HG02798 (cell line): ENCODE results near the gene PLXNA2.

Source experiments
- ATAC-seq: cut with Tn5 transposase; IDR thresholded peaks from one replicate; pipeline ENCODE4 v1.9.1; 2021; ENCODE audit warnings: mild to moderate bottlenecking; ENCODE audit not compliant: unreplicated experiment, poor library complexity

Gene PLXNA2

DNA sequence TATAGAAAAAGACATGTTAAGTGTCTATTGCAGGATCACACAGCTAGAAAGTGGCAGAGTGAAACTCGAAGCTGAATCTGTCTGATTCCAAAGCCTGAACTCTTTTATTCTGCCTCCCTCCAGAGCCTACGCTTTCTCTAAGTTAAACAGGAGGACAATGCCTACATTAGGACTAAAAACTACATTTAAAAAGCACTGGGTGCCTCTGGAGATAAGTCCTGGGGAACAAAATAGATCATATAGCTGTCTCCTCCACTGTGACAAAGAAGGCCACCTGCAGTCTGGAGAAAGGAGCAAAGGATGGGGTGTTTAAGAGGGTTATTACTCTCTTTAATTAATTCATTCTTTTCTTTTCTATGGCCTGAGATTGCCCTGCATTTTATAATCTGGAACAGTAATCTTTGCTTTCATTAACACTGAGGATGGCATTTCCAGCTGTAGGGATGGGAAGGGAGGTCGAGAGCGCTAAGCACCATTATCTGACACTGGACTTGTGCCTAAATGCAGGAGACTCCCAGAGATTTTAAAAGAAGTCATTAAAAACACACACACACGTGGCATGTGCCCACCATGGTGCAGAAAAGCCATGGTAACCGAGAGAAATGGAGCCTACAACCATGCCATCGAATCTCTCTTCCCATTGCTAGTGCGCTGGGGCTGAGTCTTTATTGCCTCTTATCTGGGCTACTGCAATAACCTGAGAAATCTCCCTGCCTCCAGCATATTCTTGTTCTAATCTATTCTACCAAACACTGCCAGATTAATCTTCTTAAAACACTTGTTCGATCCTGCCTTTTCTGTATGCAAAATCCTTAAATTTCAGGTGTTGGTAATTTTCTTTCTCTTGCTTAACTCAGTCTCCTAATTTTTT, 92.2 kb downstream of the PLXNA2 start:
- ATAC-seq, result no peak

DNA sequence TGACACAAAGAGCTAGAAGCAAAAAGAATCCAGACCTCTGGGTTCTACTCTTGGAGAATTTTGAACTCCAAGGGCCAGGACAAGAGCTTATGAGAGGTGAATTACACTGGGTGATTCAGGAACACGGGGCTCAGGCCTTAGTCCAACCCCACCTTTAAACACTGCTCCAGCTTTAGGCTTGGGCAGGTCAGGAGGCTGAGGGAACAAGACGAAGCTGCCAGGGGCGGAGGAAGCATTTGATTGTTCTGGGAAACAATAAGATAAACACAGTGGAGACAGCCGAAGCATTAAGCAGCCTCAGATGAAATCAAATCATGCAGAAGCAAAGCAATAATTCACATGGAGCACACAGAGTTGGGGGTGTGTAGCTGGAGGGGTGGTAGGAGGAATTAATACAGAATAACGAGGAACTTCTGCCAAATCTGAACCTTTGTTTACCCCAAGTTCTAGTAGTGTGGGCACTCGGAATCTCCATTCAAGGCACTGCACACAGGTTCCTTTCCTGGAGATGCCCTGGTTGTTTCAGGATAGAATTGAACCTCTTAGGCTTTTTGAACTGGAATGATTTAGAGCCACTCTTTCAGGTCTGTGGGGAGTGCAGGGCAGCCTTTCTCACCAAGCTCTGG, 93.2 kb downstream of the PLXNA2 start:
- ATAC-seq, result no peak

DNA sequence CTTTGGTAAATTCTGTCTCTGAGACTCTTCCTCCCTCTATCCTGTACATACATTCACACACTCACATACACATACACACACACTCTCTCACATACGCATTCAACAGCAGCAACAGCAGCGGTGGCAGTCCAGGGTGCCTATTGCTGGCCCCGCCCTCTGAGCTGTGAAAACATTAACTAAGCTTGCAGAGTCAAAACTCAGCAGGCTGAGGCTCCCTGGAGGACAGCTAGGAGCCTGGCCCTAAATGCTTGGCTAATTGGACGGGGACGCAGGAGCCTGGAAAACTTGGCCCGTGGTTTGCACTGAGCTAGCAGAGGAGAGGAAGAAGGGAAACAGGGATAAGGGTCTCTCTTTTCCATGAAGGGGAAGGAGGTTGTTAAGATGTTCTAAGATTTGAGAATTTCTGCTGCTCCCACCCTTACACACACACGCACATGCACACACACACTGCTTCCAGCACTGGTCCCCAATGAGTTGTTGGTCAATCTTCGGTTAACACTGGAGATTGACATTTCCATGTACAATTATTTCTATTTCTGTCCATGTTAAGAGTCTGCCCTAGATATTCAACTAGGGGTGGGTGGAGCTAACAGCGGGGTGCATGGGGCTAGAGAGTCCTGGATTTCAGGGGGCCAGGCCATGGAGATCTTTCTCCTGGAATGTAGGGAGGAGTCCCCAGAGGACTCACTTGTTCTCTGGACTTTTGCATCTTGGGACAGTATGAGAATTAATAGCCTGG, 94.2 kb downstream of the PLXNA2 start:
- ATAC-seq, result no peak

DNA sequence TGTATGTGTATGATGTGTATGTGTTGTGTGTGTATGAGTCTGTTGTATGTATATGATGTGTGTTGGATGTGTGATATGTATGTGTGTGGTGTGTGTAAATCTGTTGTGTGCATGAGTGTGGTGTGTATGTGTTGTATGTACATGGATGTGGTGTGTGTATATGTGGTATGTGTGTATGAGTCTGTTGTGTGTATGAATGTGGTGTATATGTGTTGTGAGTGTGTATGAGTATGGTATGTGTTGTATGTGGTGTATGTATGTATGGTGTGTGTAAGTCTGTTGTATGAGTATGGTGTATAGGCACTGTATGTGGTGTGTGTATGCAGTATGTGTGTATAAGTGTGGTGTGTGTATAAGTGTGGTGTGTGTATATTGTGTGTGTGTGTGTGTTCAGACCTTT, 95.0 kb downstream of the PLXNA2 start:
- ATAC-seq, result no peak

DNA sequence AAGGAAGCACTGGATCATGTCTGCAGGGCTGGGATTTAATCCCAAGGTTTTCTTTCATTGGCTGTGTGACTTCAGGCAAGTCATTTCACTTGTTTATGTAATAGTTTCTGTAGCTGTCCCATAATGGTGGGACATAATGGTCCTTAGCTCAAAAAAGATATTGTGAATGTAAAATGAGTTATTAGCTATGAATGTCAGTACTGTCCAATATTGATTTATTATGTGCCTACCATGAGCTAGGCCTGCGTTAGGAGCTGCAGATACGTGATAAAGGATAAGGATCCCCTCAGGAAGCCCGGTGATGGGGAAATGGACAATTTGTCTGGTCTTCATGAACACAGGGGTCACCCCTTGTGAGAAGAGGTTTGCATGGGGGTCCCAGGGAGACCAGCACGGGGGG, 95.8 kb downstream of the PLXNA2 start:
- ATAC-seq, result no peak

DNA sequence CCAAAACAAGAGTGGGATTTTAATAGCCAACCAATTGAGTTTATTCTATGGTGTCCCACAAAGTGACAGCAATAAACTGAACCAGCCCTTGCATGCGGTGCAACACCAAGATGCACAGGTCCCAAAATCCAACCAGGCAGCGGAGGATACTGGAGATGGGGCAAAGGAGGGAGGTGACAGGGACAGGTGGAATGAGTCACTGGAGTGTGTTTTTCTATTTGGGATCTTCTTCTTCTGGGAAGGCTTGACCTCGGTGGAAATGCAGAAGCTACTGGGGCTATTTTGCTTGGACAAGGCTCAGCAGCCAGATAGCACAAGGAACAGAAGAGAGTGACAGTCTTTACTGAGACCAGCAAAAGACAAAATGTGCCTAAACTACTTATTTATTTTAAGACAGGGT, 97.5 kb downstream of the PLXNA2 start:
- ATAC-seq, result no peak

DNA sequence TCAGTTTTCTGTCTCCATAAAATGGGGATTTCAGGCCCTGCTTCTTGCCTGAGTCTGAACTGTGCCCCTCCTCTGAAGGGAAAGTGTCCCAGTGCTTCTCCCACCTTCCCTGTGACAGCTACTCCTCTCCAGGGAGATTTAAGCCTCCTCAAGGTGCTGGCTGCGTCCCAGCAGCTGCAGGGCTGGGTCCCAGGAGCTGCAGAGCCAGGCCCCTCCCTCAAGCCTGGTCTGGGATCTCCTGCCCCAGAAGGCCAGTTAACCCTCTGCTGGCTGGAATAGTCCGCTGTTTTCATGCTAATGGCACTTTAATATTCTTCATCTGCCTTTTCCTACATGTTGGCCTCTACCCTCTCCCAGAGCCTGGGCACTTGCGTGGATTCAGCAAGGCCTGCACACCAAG, 99.0 kb downstream of the PLXNA2 start:
- ATAC-seq, result no peak

DNA sequence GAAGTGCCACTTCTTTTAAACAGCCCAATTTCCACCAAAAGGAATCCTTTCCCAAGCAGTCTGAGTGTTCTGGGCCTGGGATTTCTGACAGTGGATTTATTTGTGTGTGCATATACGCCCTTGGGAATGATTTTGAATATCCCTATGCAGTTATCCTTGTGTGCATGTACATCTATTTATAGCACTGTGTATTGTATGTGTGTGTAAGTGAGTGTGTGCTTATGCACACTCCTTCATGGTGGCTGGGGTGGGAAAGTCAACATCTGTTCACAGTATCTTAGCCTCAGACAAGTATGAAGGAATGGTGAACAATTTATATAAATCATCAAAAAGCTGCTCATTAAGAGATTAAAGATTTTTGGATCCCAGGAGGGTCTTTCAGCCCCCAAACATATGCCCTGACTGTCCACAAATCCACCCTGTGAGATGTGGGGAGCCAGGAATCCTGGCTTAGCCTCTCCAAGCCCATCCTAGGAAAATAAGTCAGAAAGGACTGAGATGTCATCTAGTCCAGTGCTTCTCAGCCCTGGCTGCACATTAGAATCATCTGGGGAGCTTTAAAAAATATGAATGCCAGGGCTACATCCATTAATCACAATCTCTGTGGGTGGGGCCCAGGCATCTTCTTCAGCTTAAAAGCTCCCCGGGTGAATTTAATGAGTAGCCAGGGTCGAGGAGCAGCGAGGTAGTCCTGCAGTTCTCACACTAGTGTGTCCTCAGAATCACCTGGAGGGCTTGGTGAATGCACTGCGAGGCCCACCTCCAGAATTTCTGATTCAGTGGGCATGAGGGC, 101.4 kb downstream of the PLXNA2 start:
- no peak for ATAC-seq

DNA sequence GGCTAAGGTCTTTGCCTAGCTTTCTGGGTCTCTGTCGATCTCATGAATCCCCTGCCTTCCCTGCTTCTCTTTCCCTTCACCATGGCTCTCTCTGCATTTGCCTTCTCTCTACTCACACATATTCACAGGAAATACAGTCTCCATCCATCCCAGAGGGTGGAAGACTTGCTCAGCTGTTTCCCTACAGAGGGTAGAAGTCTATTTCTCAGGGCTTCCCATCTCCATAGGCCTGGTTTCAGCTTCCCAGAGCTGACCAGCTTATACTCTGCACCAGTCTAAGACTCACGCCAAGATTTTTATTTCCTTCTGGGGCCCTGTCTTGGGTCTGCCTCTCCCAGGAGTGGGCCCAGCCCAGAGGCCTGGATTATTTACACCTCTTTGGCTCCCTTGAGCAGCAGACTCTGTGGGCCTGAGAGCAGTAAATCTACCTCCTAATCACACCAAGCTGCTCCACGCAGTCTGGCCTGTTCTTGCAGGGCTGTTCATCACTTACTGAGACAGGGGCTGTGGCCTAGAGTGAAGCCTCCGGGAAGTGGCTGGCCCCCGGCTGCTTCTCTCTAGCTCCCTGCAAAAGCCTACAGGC, 102.5 kb downstream of the PLXNA2 start:
- ATAC-seq, result no peak

DNA sequence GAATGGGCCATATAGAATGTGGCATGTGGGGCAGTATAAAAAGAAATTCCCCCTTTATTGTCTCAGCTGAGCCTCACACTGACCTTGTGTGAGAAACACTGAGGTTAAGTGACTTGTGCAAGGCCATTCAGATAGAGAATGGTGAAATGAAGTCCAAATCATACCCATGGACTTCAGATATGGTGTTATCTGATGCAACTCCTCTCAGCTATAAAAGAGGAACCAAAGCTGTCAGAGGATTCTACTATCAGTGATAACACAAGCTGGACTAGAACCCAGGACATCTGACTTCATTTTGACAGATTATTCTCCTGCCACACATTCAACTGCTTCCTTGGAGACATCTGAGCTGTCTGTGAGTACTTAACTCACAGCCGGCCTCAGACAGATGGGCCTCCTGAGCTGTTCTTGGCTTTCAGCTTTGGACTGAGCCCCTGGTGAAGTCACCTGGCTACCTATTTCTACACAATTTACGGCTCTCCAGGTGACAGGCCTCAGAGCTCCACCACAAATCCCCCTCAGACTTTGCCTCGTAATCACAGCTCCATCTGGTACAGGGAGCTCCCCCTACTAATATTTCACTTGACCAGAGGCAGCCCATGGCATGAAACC, 104.6 kb downstream of the PLXNA2 start:
- no peak for ATAC-seq

DNA sequence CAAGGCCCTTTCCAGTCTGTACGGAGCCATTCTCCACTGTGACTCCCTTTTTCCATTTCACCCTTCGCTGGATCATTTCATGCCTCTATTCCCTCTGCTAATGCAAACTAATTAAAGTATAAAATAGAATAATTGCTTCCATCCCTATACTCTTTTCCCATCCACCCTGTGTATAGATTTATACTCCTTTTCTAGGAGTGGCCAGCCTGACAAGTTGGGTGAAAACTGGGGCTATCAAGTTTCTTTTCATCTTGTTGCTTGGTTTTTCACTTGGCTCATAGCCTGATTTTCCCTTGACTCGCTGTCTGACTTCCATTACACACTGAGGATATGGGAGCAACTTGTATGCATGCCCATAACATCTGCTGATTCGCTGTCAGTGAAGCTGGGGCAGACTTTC, 107.0 kb downstream of the PLXNA2 start:
- no peak for ATAC-seq

DNA sequence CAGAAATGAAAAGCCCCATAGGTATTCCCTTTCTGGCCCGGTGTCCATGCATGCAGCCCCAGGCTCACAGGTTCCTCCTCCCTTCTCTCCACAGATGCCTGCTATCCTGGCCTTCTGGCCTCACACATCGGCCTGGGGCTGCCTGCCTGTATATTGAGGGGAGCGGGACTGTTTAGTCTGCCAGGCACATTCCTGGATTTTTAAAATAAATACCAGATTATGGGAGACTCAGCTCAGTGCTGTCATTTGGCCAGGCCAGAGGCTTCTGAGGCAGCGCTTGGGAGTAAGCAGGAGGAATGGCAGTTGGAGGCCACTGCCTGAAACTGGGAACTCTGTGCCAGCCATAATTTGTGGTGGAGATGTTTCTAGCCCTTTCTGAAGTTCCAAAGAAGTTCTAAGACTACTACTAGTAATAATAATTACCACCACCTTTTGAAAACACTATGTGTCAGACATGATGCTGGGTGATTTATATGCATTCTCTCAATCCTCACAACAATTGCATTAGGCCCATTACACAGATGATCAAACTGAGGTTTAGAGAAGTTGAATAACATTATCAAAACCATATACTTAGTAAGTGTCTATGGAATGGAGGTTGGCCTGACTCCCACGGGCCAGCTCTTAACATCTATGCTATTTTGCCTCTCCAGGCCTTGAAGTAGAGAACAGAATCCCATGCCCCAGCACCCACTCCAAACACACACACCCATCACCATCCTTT, 107.6 kb downstream of the PLXNA2 start:
- ATAC-seq, result no peak

DNA sequence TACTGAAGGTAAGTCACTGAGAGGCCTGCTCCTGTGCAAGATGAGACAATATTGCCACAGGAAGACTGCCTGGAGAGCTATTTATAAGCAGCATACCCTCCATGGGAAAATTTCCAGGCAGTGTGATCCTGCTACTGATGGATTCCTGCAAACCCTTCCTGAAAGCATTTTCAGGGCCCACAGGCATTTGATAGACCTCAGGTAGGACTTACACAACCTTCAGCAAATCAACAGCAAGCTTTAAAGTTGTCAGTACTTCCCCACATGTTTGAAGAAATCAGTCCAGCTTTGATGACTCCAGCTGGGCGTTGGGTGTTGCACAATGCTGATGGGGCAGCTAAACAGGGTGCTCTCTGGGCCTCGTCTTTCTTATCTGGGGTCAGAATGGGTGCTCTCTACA, 108.8 kb downstream of the PLXNA2 start:
- ATAC-seq, result no peak

DNA sequence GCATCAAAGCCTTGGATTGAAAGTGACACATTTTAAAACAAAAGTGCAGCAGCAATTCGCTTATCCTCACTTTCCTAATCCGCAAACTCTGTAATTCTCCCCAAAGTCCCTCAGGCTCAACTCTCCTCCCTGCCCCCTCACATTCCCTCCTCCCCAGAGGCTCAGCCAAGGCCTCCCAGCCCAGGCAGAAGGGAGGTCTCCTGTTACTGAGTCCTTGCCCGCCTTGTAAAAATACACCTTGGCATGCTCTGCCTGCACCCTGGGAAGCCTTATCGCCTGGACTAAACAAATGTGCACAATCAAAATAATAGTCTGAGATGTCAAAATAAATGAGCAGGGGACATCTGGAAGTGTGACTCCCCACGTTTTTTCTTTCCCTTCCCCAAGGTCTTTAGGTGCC, 109.7 kb downstream of the PLXNA2 start:
- no peak for ATAC-seq

DNA sequence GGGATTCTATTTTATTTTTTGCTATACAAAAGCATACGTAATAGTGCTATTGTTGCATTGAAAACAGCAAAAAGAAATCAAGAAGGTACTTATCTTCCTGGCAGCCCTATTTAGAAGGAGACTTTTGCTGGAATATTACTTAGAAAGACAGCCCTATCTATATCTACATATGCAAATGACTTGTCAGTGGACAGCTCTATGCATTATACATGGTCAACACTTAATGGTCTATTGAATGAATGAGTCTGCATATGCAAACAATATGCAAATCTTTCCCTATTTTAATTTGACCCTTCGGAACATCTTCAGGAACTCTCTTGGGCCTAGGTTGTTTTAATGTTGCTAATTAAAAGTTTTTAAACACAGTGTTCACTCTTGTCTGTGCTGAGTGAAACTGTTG, 110.8 kb downstream of the PLXNA2 start:
- ATAC-seq, result no peak

DNA sequence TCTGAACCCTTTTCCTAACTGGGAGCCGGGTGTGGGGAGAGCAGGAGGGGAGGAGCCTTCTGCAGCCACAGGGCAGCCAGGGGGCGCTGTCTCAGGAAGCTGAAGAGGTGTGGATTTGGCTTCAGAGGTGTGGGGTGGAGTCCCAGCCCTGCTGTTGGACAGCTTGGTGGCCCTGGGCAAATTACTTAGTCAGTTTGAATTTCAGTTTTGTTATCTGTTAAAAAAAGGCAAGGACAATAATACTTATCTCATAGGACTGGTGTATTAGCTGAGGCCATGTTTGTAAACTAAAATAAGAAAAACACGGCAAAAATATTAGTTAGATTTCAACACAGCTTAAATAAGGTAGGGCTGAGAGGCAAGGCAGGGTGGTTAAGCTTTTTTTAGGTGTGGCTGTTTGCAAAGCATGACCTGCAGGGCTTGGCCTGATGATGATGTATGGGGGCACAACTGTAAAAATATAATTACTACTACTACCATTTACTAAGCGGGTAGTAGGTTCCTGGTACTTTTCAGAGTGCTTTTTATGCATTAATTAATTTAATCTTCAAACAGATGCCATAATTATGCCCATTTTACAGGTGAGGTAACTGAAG, 111.8 kb downstream of the PLXNA2 start:
- ATAC-seq, result peak; percentile 92

DNA sequence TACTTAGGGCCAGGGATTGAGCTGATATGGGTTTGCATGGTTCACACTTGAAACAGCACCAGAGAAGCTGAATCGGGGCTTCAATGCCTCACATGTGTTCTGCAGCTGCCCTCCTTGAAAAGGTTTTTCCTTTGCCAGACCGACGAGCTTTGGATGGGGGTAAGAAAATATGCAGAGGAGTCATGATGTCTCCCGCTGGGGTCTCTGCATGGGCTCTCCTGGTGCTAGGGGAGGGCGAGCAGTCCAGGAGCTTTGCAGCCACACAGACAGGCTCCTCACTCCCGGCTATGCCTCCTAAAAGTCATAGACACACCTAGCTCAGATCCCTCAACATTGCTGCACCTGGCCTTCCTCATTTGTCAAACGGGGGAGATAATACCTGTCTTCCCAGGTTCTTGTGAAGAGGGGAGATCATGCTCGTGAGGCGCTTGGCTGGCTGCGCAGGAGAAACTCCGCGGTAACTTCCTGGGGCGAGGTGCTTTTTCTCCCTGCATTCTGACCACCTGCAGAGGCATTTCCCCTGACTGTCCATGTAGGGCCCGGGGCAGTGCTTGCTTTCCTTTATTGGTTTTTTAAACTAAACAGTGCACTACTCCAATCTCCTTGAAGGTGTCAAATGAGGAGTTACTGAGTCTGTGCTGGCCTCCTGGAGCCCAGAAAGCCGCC, 112.4 kb downstream of the PLXNA2 start:
- ATAC-seq, result peak; percentile 33

DNA sequence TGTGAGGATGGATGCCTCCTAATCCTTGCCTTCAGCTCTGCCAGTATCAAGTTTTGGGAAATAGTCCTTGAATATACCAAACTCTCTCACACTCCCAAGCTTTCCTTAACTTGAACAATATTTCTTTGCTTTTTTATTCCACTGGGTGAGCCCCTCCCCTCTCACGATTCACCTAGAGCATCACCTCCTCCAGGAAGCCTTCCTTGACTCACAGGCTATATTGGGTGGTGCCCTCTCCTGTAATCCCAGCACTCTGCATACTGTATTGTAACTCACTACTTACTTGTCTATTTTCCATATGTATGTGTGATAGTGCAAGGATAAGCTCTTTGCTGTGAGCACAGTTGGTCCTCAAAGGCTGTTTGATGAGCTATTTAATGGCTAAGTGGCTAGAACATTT, 114.7 kb downstream of the PLXNA2 start:
- ATAC-seq, result no peak
